Activated CD4-positive, alpha-beta T cell treated with anti-CD3 and anti-CD28 coated beads for 48 hours (primary cell): ENCODE results near the gene C2CD4B.

Source experiments
- DNase-seq: peaks from one replicate; pipeline ENCODE4 v3.0.0-alpha.2; 2020

The C2CD4B gene

DNA sequence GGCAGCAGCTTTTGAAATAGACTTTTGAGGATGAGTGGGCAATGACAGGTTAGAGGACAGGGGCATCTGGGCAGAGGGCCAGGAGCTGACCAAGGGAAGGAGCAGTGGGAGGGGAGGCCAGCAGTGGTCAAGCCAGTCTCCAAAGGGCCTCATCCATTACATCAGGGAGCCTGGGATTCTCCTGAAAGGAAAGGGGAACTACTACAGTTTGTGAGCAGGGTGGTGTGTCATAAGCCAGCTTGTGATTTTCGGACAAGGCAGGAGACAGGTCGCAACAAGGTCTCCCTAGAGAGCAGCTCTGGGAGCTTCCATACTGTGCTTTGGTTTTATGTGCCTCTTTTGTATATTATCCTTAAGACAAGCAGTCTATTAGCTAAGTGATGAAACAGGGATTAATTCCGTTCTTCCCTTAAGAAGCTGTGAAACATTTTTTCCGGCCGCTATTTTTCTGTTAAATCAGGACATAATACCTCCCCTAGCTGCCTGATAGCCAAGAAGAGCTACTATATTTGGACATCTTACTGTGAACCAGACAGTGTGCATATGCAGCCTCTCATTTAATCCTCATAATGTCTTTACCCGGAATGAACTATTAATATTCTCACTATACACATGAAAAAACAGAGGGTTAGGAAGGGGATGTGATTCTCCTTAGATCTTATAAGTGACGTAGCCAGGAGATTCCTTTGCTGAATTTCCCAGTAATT, 46.4 kb downstream of the C2CD4B start:
- DNase-seq: no peak

DNA sequence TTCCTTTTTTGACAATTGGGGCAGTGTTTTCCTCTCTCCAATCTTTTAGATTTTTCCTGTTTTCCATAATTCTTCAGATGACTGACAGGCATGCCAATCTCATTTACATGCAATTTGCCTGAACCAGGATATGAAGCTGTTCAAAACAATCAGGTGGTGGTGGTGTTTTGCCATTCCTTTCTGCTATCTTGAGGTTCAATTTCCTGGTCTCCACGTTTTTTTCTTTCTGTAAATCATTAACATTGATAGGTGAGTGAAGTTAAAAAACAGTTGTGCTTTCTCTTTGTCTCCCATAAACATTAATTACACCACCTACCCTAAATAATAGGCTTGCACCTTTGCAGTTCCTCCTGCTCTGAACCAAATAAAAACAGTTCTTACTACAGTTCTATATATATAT, 49.2 kb downstream of the C2CD4B start:
- DNase-seq: no peak
